IPS DF 19.7 (cell line): ENCODE data around the gene ZDHHC22.
"Not testable (repeated sequence)": the region's sequence is repeated elsewhere in the genome, so short reads cannot be mapped to it uniquely, and the experiment has no call there.

Experiments
- DNase-seq: peaks from one replicate; pipeline ENCODE4 v3.0.0-alpha.2; 2013; ENCODE audit warnings: low read depth, low spot score

ZDHHC22 gene

GRCh38 chr14:77141214-77142004, at the start of gene ZDHHC22:
Gene ZDHHC22, minus strand, starts transcription at chr14:77141791. Its CDS starts 2,053 bp downstream, at chr14:77139738.
- DNase-seq, result no peak

GRCh38 chr14:77190977-77191376, 49.4 kb upstream of the ZDHHC22 start:
- no peak for DNase-seq

GRCh38 chr14:77189479-77189878, 47.9 kb upstream of the ZDHHC22 start:
- no peak for DNase-seq

GRCh38 chr14:77187649-77188012, 46.0 kb upstream of the ZDHHC22 start:
- DNase-seq, result no peak

- DNase-seq, result no peak
These were observed 45.5 kb upstream of the ZDHHC22 start for GRCh38 chr14:77186911-77187648.

- DNase-seq, result no peak
These were observed 43.5 kb upstream of the ZDHHC22 start for GRCh38 chr14:77185093-77185465.

- DNase-seq, result no peak
These were observed 43.0 kb upstream of the ZDHHC22 start for GRCh38 chr14:77184396-77185092.

- no peak for DNase-seq
These were observed 42.3 kb upstream of the ZDHHC22 start for GRCh38 chr14:77183896-77184295.

GRCh38 chr14:77181603-77182437, 40.2 kb upstream of the ZDHHC22 start, which contains the start of gene TMEM63C:
Gene TMEM63C, plus strand, starts transcription at chr14:77181798. Its CDS starts 37,016 bp downstream, at chr14:77218814.
- DNase-seq, result peak; percentile 98

GRCh38 chr14:77180726-77181602, 39.4 kb upstream of the ZDHHC22 start:
- DNase-seq, result no peak

GRCh38 chr14:77178656-77179055, 37.1 kb upstream of the ZDHHC22 start:
- DNase-seq, result no peak

GRCh38 chr14:77177702-77178101, 36.1 kb upstream of the ZDHHC22 start:
- no peak for DNase-seq

- DNase-seq, result no peak
These were observed 34.3 kb upstream of the ZDHHC22 start for GRCh38 chr14:77175843-77176242.

- not testable (repeated sequence) for DNase-seq
These were observed 32.5 kb upstream of the ZDHHC22 start for GRCh38 chr14:77173911-77174617.

GRCh38 chr14:77172916-77173315, 31.3 kb upstream of the ZDHHC22 start:
- DNase-seq, result no peak

- no peak for DNase-seq
These were observed 28.5 kb upstream of the ZDHHC22 start for GRCh38 chr14:77170045-77170444.

- no peak for DNase-seq
These were observed 19.4 kb upstream of the ZDHHC22 start for GRCh38 chr14:77161011-77161410.

- DNase-seq, result no peak
These were observed 17.3 kb upstream of the ZDHHC22 start for GRCh38 chr14:77158882-77159255.

- DNase-seq, result no peak
These were observed 16.7 kb upstream of the ZDHHC22 start for GRCh38 chr14:77158175-77158881.
